Adrenal gland (tissue), 12 donors: Measurements from ENCODE around the gene SH2D4B. TPM values are rescaled to one million over a fixed set of nuclear protein-coding genes. Genes with fewer than 3 reads are reported as not detected.

ENCODE experiments used
- DNase-seq, 7 donors: peaks; one replicate each; pipeline ENCODE4 v3.0.0-alpha.2; 2019 to 2020
- H3K27ac ChIP-seq, 5 donors: fragments of 200-600 bp; sonication (generic) in 4 of 5; 1 replicate in 3 of 5; 2 replicates in 2 of 5; pipeline versions ENCODE4 v1.5.1 to v1.8.0; 2016 to 2020; ENCODE audit warnings: mild to moderate bottlenecking in 1 of 5
- H3K27me3 ChIP-seq: fragments of 200-600 bp; 2 replicates; pipeline ENCODE4 v1.8.0; 2021
- H3K36me3 ChIP-seq, 2 donors: fragments of 200-600 bp; replicated peaks in 1 of 2; 1 replicate in 1 of 2; 2 replicates in 1 of 2; pipeline versions ENCODE4 v1.5.1 to v1.8.0; 2018 to 2022
- H3K4me1 ChIP-seq, 2 donors: fragments of 200-600 bp; replicated peaks in 1 of 2; 1 replicate in 1 of 2; 2 replicates in 1 of 2; pipeline versions ENCODE4 v1.5.1 to v1.8.0; 2018 to 2021
- H3K4me3 ChIP-seq, 4 donors: fragments of 200-600 bp; sonication (generic) in 3 of 4; one replicate each; pipeline ENCODE4 v1.5.1; 2016 to 2018
- H3K9me3 ChIP-seq, 3 donors: fragments of 200-600 bp; sonication (generic) in 1 of 3; replicated peaks in 1 of 3; 1 replicate in 2 of 3; 2 replicates in 1 of 3; pipeline versions ENCODE4 v1.5.1 to v1.8.0; 2016 to 2021
- CTCF ChIP-seq, 6 experiments: fragments of 450-650 bp in 4 of 6; fragments of 200-600 bp in 2 of 6; sonication (generic) in 1 of 6; IDR thresholded peaks; 1 replicate in 5 of 6; 2 replicates in 1 of 6; pipeline versions ENCODE4 v1.5.1 to v1.8.0; 2016 to 2021; ENCODE audit warnings: antibody characterized with exemption in 6 of 6, mild to moderate bottlenecking in 2 of 6, moderate library complexity in 1 of 6
- POLR2A ChIP-seq, 2 donors: fragments of 450-650 bp; IDR thresholded peaks; one replicate each; pipeline ENCODE4 v1.6.1; 2017; ENCODE audit warnings: antibody characterized with exemption in 2 of 2, mild to moderate bottlenecking in 2 of 2, moderate library complexity in 1 of 2
- WGBS, 4 donors: extraction: QIAGEN DNeasy Blood & Tissue Kit in 2 of 4; methylation state at CpG; one replicate each; pipeline versions ENCODE4 v1.1.5 to v1.1.7; 2013 to 2017; 5-methylcytosine and 5-hydroxymethylcytosine counted together
- intact Hi-C, 2 donors: fragments of 100-400 bp; cut with DNase I; formaldehyde crosslinking; loops; one replicate each; pipeline versions ENCODE4 v1.14.1 to v1.15.0; 2022 to 2023
- polyA plus RNA-seq, 3 donors: library from polyadenylated mRNA; stranded (reverse); fragments of 200-250 nt in 2 of 3; fragments of 350-450 nt in 1 of 3; fragmentation: Illumina TruSeq in 1 of 3; extraction: RNeasy Lipid Tissue Mini Kit (QIAGEN cat#74804) in 1 of 3; gene quantifications; one replicate each; pipeline ENCODE4 v1.2.3, GENCODE V29; 2013 to 2014
- total RNA-seq, 9 donors: library from RNA; depleted of rRNA in 4 of 9; stranded (reverse); fragments of >200 nt in 4 of 9; fragments of 120-200 nt in 1 of 9; fragmentation: NEBNext Ultra II Directional in 1 of 9; extraction: Animal tissue kit (Norgen Biotek cat#: 25700) in 1 of 9; gene quantifications; one replicate each; pipeline versions ENCODE4 v1.1.0 to v1.2.4, GENCODE V29; 2013 to 2023
- donor health status: healthy with polysubstance abuse.
- donor health status: Bipolar disorder and iron deficiency.
- donor health status: DM: yes; HTN: yes; CAD: no.
- donor health status: DM: no; HTN: no; CAD: no.
- donor health status: DM: no; HTN: no; CAD: no.
- donor health status: DM: yes; HTN: yes; CAD: no.

The SH2D4B gene
- total and polyA plus RNA-seq, 12 donors = 0.06 to 0.35 (median 0.07) TPM; not detected in 9

- DNase-seq = no peak
- H3K9me3 ChIP-seq = no peaks in the 10 kb centered on the region
- TF ChIP-seq POLR2A (IDR thresholded peaks at IDR 0.05) (no peak), CTCF (IDR thresholded peaks at IDR 0.05) (no peak)
- no peak overlapping the region for H3K27ac ChIP-seq
- no peaks in the 10 kb centered on the region for H3K4me1 ChIP-seq
- H3K4me3 ChIP-seq = no peak overlapping the region
- intact Hi-C loops = no loop called here
- WGBS, 4 donors = 77 to 79% (median 78%) methylated on average over 6 of the region's 6 CpGs
- no peaks in the 10 kb centered on the region for H3K27me3 ChIP-seq
- H3K36me3 ChIP-seq = no peaks in the 10 kb centered on the region
These were observed 73.9 kb downstream of the SH2D4B start for GRCh38 chr10:80611481-80612185.

- TF ChIP-seq CTCF (IDR thresholded peaks at IDR 0.05) = no peak
- TF ChIP-seq POLR2A (IDR thresholded peaks at IDR 0.05) = no peak
- no peaks in the 10 kb centered on the region for H3K36me3 ChIP-seq
- H3K9me3 ChIP-seq = no peaks in the 10 kb centered on the region
- H3K4me3 ChIP-seq = no peak overlapping the region
- no peaks in the 10 kb centered on the region for H3K27me3 ChIP-seq
- H3K4me1 ChIP-seq = no peaks in the 10 kb centered on the region
- H3K27ac ChIP-seq = no peak overlapping the region
- intact Hi-C loops = no loop called here
- peak in 1 of 7 donors; percentile 39 for DNase-seq
- 72 to 83% (median 77%) methylated on average over 2 to 3 of the region's 3 CpGs for WGBS, 4 donors
These were observed 74.6 kb downstream of the SH2D4B start for GRCh38 chr10:80612261-80612660.

GRCh38 chr10:80613466-80614170 is 75.9 kb downstream of the SH2D4B start:
- TF ChIP-seq CTCF (IDR thresholded peaks at IDR 0.05) (no peak), POLR2A (IDR thresholded peaks at IDR 0.05) (no peak)
- no peak for DNase-seq
- Histone ChIP-seq H3K27me3 (no peaks in the 10 kb centered on the region), H3K4me3 (no peak overlapping the region), H3K27ac (no peak overlapping the region), H3K4me1 (no peaks in the 10 kb centered on the region), H3K9me3 (no peaks in the 10 kb centered on the region), H3K36me3 (no peaks in the 10 kb centered on the region)
- 60 to 72% (median 66%) methylated on average over 8 of the region's 8 CpGs for WGBS, 4 donors
- intact Hi-C loops = no loop called here

- Histone ChIP-seq H3K4me1 (no peaks in the 10 kb centered on the region), H3K9me3 (no peaks in the 10 kb centered on the region), H3K36me3 (no peaks in the 10 kb centered on the region), H3K27me3 (no peaks in the 10 kb centered on the region), H3K27ac (no peak overlapping the region), H3K4me3 (no peak overlapping the region)
- DNase-seq = no peak
- intact Hi-C loops = no loop called here
- WGBS, 4 donors = 78 to 87% (median 83%) methylated on average over 4 to 5 of the region's 5 CpGs; no CpG with 5 or more reads in 1 of the 4 donors
- TF ChIP-seq CTCF (IDR thresholded peaks at IDR 0.05) (no peak), POLR2A (IDR thresholded peaks at IDR 0.05) (no peak)
These were observed 77.1 kb downstream of the SH2D4B start for GRCh38 chr10:80614576-80615416.
